ENCODE measurements around the gene GBGT1. TPM values are rescaled to one million over a fixed set of nuclear protein-coding genes. Genes with fewer than 3 reads are reported as not detected.

Gene GBGT1
- total RNA-seq, 1 experiment from 2014 or later, result 16.5 TPM

GRCh38 chr9:133113949-133114885, 49.5 kb downstream of the GBGT1 start:
- ChIA-PET POLR2A (no interaction called here), CTCF (interaction anchor here (0.7 to 3.2 kb wide), 11 partner anchors 8 to 228 kb away, joined by 3 to 28 read pairs (median 4); no protein-coding TSS in a partner anchor)
- Mint-ChIP-seq H3K9me3 (no peaks in the 10 kb centered on the region), H3K27ac (no peak overlapping the region), H3K4me1 (peaks cover 3% of the 10 kb centered on the region), H3K36me3 (peaks cover 8% of the 10 kb centered on the region; the same call in 1 of the 2 replicates), H3K4me3 (no peak overlapping the region), H3K27me3 (ENCODE audit: low read depth) (peaks cover 21% of the 10 kb centered on the region)
- ATAC-seq, result no peak
- DNase-seq (ENCODE audit: low spot score), result no peak
- TF ChIP-seq JUN (CRISPR knock-in tag; IDR thresholded peaks at IDR 0.05) (no peak), IRF1 (CRISPR knock-in tag; IDR thresholded peaks at IDR 0.05) (no peak), USF2 (CRISPR knock-in tag; IDR thresholded peaks at IDR 0.05) (peak; percentile 57)
- TF ChIP-seq, protein P1, sequence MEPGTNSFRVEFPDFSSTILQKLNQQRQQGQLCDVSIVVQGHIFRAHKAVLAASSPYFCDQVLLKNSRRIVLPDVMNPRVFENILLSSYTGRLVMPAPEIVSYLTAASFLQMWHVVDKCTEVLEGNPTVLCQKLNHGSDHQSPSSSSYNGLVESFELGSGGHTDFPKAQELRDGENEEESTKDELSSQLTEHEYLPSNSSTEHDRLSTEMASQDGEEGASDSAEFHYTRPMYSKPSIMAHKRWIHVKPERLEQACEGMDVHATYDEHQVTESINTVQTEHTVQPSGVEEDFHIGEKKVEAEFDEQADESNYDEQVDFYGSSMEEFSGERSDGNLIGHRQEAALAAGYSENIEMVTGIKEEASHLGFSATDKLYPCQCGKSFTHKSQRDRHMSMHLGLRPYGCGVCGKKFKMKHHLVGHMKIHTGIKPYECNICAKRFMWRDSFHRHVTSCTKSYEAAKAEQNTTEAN (CRISPR knock-in tag; IDR thresholded peaks at IDR 0.05), result no peak

GRCh38 chr9:133113163-133113948, 50.4 kb downstream of the GBGT1 start:
- ATAC-seq (no peak), DNase-seq (ENCODE audit: low spot score) (no peak)
- H3K27me3 Mint-ChIP-seq (ENCODE audit: low read depth), result peaks cover 12% of the 10 kb centered on the region
- ChIA-PET CTCF (interaction anchor here (1.0 to 3.2 kb wide), 9 partner anchors 8 to 229 kb away, joined by 3 to 28 read pairs (median 4); no protein-coding TSS in a partner anchor), POLR2A (no interaction called here)
- H3K9me3 Mint-ChIP-seq, result no peaks in the 10 kb centered on the region
- no peak overlapping the region for H3K27ac Mint-ChIP-seq
- TF ChIP-seq ZNF219 (CRISPR knock-in tag; IDR thresholded peaks at IDR 0.05; ENCODE audit: borderline replicate concordance) (no peak), MYBL2 (CRISPR knock-in tag; IDR thresholded peaks at IDR 0.05) (no peak), FOXJ3 (CRISPR knock-in tag; IDR thresholded peaks at IDR 0.05; ENCODE audit: borderline replicate concordance) (no peak), ZNF416 (CRISPR knock-in tag; IDR thresholded peaks at IDR 0.05) (no peak), IRF1 (CRISPR knock-in tag; IDR thresholded peaks at IDR 0.05) (no peak), CBFB (CRISPR knock-in tag; IDR thresholded peaks at IDR 0.05; ENCODE audit: low read depth) (no peak), GABPB1 (CRISPR knock-in tag; IDR thresholded peaks at IDR 0.05) (no peak), OVOL2 (CRISPR knock-in tag; IDR thresholded peaks at IDR 0.05; ENCODE audit: borderline replicate concordance) (no peak), ZSCAN18 (CRISPR knock-in tag; IDR thresholded peaks at IDR 0.05) (no peak), PRRX2 (CRISPR knock-in tag; IDR thresholded peaks at IDR 0.05) (no peak), ZNF263 (CRISPR knock-in tag; IDR thresholded peaks at IDR 0.05; ENCODE audit: low read depth) (no peak), STAT6 (CRISPR knock-in tag; conservative IDR thresholded peaks at IDR 0.05; ENCODE audit: low read depth) (no peak)
- TF ChIP-seq, protein P2, sequence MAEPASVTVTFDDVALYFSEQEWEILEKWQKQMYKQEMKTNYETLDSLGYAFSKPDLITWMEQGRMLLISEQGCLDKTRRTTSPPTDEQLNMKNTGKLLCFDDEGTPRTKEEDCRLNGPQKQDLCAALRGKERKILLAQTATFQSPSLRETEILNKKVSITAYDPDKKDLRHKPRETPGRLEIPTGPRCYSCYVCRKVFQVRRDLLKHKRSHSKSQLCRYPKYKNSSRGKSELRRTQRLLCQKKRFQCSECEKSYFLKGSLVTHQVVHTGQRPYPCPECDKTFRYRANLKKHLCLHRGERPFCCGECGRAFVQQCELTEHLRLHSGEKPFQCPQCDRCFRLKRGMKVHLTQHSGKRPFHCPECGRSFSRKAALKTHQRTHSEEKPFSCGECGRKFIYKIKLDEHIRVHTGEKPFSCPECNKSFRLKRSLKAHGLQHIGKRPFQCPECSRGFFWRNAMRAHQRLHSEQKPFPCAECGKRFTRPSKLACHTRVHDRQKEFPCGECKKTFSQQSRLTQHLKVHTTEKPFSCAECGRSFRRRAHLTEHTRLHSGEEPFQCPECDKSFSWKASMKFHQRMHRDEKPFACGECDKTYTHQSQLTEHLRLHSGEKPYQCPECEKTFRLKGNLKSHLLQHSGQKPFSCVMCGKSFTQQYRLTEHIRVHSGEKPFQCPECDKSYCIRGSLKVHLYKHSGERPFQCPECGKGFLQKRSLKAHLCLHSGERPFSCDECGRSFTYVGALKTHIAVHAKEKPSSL (CRISPR knock-in tag; conservative IDR thresholded peaks at IDR 0.05), result no peak
- TF ChIP-seq, protein P3, sequence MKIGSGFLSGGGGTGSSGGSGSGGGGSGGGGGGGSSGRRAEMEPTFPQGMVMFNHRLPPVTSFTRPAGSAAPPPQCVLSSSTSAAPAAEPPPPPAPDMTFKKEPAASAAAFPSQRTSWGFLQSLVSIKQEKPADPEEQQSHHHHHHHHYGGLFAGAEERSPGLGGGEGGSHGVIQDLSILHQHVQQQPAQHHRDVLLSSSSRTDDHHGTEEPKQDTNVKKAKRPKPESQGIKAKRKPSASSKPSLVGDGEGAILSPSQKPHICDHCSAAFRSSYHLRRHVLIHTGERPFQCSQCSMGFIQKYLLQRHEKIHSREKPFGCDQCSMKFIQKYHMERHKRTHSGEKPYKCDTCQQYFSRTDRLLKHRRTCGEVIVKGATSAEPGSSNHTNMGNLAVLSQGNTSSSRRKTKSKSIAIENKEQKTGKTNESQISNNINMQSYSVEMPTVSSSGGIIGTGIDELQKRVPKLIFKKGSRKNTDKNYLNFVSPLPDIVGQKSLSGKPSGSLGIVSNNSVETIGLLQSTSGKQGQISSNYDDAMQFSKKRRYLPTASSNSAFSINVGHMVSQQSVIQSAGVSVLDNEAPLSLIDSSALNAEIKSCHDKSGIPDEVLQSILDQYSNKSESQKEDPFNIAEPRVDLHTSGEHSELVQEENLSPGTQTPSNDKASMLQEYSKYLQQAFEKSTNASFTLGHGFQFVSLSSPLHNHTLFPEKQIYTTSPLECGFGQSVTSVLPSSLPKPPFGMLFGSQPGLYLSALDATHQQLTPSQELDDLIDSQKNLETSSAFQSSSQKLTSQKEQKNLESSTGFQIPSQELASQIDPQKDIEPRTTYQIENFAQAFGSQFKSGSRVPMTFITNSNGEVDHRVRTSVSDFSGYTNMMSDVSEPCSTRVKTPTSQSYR (CRISPR knock-in tag; IDR thresholded peaks at IDR 0.05), result no peak
- peaks cover 8% of the 10 kb centered on the region; the same call in 1 of the 2 replicates for H3K36me3 Mint-ChIP-seq
- H3K4me1 Mint-ChIP-seq, result no peaks in the 10 kb centered on the region
- H3K4me3 Mint-ChIP-seq, result no peak overlapping the region

All from WTC11 (cell line).